H1 (cell line): ENCODE data around the gene CNNM4.

Experiments used
- BRCA1 ChIP-seq: IDR thresholded peaks from 2 replicates; pipeline ENCODE4 v1.6.1; 2012; ENCODE audit warnings: low read depth, low read length, improper control_type of control experiment
- EGR1 ChIP-seq: IDR thresholded peaks from 2 replicates; pipeline ENCODE4 v1.6.1; 2011; ENCODE audit warnings: low read depth, low read length, borderline replicate concordance
- EZH2 ChIP-seq: fragments of 200-600 bp; sonication (generic); IDR thresholded peaks from 2 replicates; pipeline ENCODE4 v1.7.1; 2012; ENCODE audit warnings: low read depth, mild to moderate bottlenecking, moderate library complexity, low read length, inconsistent platforms; ENCODE audit not compliant: severe bottlenecking
- GABPA ChIP-seq: IDR thresholded peaks from 2 replicates; pipeline ENCODE4 v1.6.1; 2011; ENCODE audit warnings: mild to moderate bottlenecking, low read length, moderate library complexity, borderline replicate concordance; ENCODE audit not compliant: insufficient read depth
- JUN ChIP-seq: IDR thresholded peaks from 2 replicates; pipeline ENCODE4 v1.6.1; 2011; ENCODE audit warnings: low read depth, mild to moderate bottlenecking, improper control_type of control experiment, low read length
- POLR2A ChIP-seq, 2 experiments: IDR thresholded peaks; 1 replicate in 1 of 2; 2 replicates in 1 of 2; pipeline ENCODE4 v1.6.1; 2011; ENCODE audit warnings: low read depth in 2 of 2, low read length in 2 of 2, mild to moderate bottlenecking in 2 of 2; ENCODE audit errors: control extremely low read depth in 1 of 2
- POLR2AphosphoS5 ChIP-seq: IDR thresholded peaks from 2 replicates; pipeline ENCODE4 v1.6.1; 2011; ENCODE audit warnings: low read depth, low read length
- RAD21 ChIP-seq, 2 experiments: IDR thresholded peaks in 1 of 2; conservative IDR thresholded peaks in 1 of 2; 2 replicates each; pipeline ENCODE4 v1.6.1; 2011; ENCODE audit warnings: low read depth in 2 of 2, low read length in 2 of 2, improper control_type of control experiment in 1 of 2, inconsistent platforms in 1 of 2, mild to moderate bottlenecking in 1 of 2, moderate library complexity in 1 of 2
- RFX5 ChIP-seq: IDR thresholded peaks from 2 replicates; pipeline ENCODE4 v1.6.1; 2011; ENCODE audit warnings: low read depth, low read length, improper control_type of control experiment, borderline replicate concordance
- RXRA ChIP-seq: IDR thresholded peaks from 2 replicates; pipeline ENCODE4 v1.6.1; 2011; ENCODE audit warnings: low read depth, mild to moderate bottlenecking, low read length, moderate library complexity; ENCODE audit not compliant: insufficient read depth
- SIN3A ChIP-seq, 2 experiments: IDR thresholded peaks in 1 of 2; conservative IDR thresholded peaks in 1 of 2; 2 replicates each; pipeline ENCODE4 v1.6.1; 2011 to 2012; ENCODE audit warnings: low read length in 2 of 2, improper control_type of control experiment in 1 of 2, low read depth in 1 of 2, mild to moderate bottlenecking in 1 of 2
- TF ChIP-seq, protein P1 (sequence below), 3 experiments: IDR thresholded peaks; 1 replicate in 2 of 3; 2 replicates in 1 of 3; pipeline versions ENCODE4 v1.5.1 to v1.6.1; 2011; ENCODE audit warnings: low read length in 3 of 3, mild to moderate bottlenecking in 3 of 3, inconsistent platforms in 2 of 3, low read depth in 1 of 3, moderate library complexity in 1 of 3; ENCODE audit not compliant: insufficient read depth in 1 of 3; ENCODE audit errors: control extremely low read depth in 1 of 3
- TF ChIP-seq, protein P2 (sequence below): IDR thresholded peaks from 2 replicates; pipeline ENCODE4 v1.6.1; 2011; ENCODE audit warnings: low read length, improper control_type of control experiment

DNA sequence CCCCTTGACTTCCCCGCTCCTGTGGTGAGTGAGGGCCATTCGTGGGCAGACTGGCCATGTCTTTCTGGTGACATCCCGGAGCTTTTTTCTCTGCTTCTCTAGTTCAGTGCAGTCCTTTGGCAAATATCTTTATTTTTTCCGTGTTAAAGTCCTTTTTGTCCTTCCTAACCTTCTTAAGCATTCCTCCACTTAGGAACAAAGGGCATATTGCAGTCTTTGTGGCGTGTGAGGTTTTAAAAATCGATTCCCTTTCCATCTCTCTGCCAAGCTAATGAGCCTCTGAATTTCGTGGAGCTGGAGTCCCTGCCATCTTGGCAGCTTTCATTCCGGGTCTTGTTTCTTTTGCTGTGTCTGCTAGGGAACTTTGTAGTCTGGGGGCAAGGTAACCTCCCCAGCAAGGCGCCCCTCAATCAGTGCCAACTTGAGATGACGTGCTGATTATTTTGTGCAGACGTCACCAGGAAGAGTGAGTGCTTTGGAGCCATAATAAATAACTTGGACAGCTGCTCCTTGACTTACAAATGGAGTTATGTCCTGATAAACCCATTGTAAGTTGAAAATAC, 60.5 kb downstream of the CNNM4 start:
- TF ChIP-seq, protein P1, sequence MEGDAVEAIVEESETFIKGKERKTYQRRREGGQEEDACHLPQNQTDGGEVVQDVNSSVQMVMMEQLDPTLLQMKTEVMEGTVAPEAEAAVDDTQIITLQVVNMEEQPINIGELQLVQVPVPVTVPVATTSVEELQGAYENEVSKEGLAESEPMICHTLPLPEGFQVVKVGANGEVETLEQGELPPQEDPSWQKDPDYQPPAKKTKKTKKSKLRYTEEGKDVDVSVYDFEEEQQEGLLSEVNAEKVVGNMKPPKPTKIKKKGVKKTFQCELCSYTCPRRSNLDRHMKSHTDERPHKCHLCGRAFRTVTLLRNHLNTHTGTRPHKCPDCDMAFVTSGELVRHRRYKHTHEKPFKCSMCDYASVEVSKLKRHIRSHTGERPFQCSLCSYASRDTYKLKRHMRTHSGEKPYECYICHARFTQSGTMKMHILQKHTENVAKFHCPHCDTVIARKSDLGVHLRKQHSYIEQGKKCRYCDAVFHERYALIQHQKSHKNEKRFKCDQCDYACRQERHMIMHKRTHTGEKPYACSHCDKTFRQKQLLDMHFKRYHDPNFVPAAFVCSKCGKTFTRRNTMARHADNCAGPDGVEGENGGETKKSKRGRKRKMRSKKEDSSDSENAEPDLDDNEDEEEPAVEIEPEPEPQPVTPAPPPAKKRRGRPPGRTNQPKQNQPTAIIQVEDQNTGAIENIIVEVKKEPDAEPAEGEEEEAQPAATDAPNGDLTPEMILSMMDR (IDR thresholded peaks at IDR 0.05; ENCODE audit: control extremely low read depth in 1 of 3, insufficient read depth in 1 of 3, low read depth in 1 of 3, low read length in 3 of 3) = no peak
- TF ChIP-seq BRCA1 (no peak), RAD21 (IDR thresholded peaks at IDR 0.05 in 1 of 2, conservative IDR thresholded peaks at IDR 0.05 in 1 of 2; ENCODE audit: low read depth in 2 of 2, low read length in 2 of 2) (no peak), GABPA (no peak), SIN3A (conservative IDR thresholded peaks at IDR 0.05 in 1 of 2, IDR thresholded peaks at IDR 0.05 in 1 of 2; ENCODE audit: low read depth in 1 of 2, low read length in 2 of 2) (no peak), POLR2AphosphoS5 (no peak), RFX5 (no peak), EZH2 (no peak), POLR2A (IDR thresholded peaks at IDR 0.05; ENCODE audit: control extremely low read depth in 1 of 2, low read depth in 2 of 2, low read length in 2 of 2) (no peak), JUN (no peak), RXRA (no peak), EGR1 (no peak)
- TF ChIP-seq, protein P2, sequence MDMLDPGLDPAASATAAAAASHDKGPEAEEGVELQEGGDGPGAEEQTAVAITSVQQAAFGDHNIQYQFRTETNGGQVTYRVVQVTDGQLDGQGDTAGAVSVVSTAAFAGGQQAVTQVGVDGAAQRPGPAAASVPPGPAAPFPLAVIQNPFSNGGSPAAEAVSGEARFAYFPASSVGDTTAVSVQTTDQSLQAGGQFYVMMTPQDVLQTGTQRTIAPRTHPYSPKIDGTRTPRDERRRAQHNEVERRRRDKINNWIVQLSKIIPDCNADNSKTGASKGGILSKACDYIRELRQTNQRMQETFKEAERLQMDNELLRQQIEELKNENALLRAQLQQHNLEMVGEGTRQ = no peak
